Caco-2 (cell line): ENCODE results near the gene TMED3. TPM values are rescaled to one million over a fixed set of nuclear protein-coding genes. Genes with fewer than 3 reads are reported as not detected.

Experiments
- BruUV-seq: library from RNA; stranded (reverse); fragments of 400-500 nt; replicated peaks from 2 replicates; lab custom pipeline; 2021; lab: Mats Ljungman, UMichigan
- CTCF ChIA-PET: fragments of 300-600 bp; sonication (Branson Sonifier 250); formaldehyde crosslinking; loops from one replicate; lab custom pipeline; 2022; ENCODE audit warnings: antibody characterized with exemption; lab: Charles Lee
- POLR2A ChIA-PET: fragments of 300-600 bp; sonication (Branson Sonifier 250); formaldehyde crosslinking; loops from one replicate; lab custom pipeline; 2022; ENCODE audit warnings: antibody characterized with exemption; lab: Charles Lee
- DNase-seq, 2 experiments: peaks; one replicate each; pipeline versions ENCODE4 v3.0.0 to v3.0.0-alpha.2; 2020 to 2022
- H3K27me3 ChIP-seq: replicated peaks from 2 replicates; pipeline ENCODE4 v1.6.0; 2011; ENCODE audit warnings: low read length; ENCODE audit not compliant: control insufficient read depth, insufficient read depth
- H3K36me3 ChIP-seq: 2 replicates; pipeline ENCODE4 v1.5.1; 2011; ENCODE audit warnings: low read length; ENCODE audit not compliant: control insufficient read depth, insufficient read depth
- H3K4me1 ChIP-seq: fragments of 250-450 bp; sonication (Bioruptor Pico); 2 replicates; pipeline ENCODE4 v1.5.1; 2020; ENCODE audit warnings: mild to moderate bottlenecking
- H3K4me3 ChIP-seq: 2 replicates; pipeline ENCODE4 v1.5.1; 2011; ENCODE audit warnings: low read depth, mild to moderate bottlenecking, control low read depth, low read length
- H3K9me3 ChIP-seq: fragments of 250-450 bp; sonication (Bioruptor Pico); 2 replicates; pipeline ENCODE4 v1.5.1; 2020; ENCODE audit warnings: mild to moderate bottlenecking, moderate library complexity
- H3K27ac Mint-ChIP-seq: one replicate; pipeline ENCODE4 v1.8.0; 2022; ENCODE audit warnings: mixed read lengths; ENCODE audit not compliant: unreplicated experiment
- H3K27me3 Mint-ChIP-seq: one replicate; pipeline ENCODE4 v1.8.0; 2022; ENCODE audit warnings: mixed read lengths; ENCODE audit not compliant: insufficient read depth, unreplicated experiment
- H3K36me3 Mint-ChIP-seq: one replicate; pipeline ENCODE4 v1.8.0; 2022; ENCODE audit warnings: mild to moderate bottlenecking, mixed read lengths; ENCODE audit not compliant: insufficient read depth, unreplicated experiment
- H3K4me1 Mint-ChIP-seq: one replicate; pipeline ENCODE4 v1.8.0; 2022; ENCODE audit warnings: low read depth, mixed read lengths; ENCODE audit not compliant: unreplicated experiment
- H3K4me3 Mint-ChIP-seq: one replicate; pipeline ENCODE4 v1.8.0; 2022; ENCODE audit warnings: mild to moderate bottlenecking, moderate library complexity, mixed read lengths; ENCODE audit not compliant: unreplicated experiment
- H3K9me3 Mint-ChIP-seq: one replicate; pipeline ENCODE4 v1.8.0; 2022; ENCODE audit warnings: mixed read lengths; ENCODE audit not compliant: unreplicated experiment
- intact Hi-C: fragments of 100-400 bp; cut with micrococcal nuclease; formaldehyde crosslinking; loops from one replicate; pipeline ENCODE4 v1.10.0; 2022; ENCODE audit not compliant: unreplicated experiment
- total RNA-seq: library from RNA; stranded (reverse); gene quantifications from 2 replicates; pipeline ENCODE4 v1.2.3, GENCODE V29; 2022
- TF ChIP-seq, protein P1 (sequence below), 2 experiments: fragments of 200-600 bp in 1 of 2; IDR thresholded peaks; 1 replicate in 1 of 2; 2 replicates in 1 of 2; pipeline versions ENCODE4 v1.5.1 to v1.8.0; 2011 to 2022; ENCODE audit warnings: antibody characterized with exemption in 1 of 2, control low read depth in 1 of 2, inconsistent platforms in 1 of 2, low read depth in 1 of 2, low read length in 1 of 2, mild to moderate bottlenecking in 1 of 2, moderate library complexity in 1 of 2; ENCODE audit not compliant: insufficient read depth in 1 of 2, severe bottlenecking in 1 of 2, unreplicated experiment in 1 of 2

TMED3 gene
- total RNA-seq, 1 experiment from 2014 or later, result 92.2 TPM

DNA sequence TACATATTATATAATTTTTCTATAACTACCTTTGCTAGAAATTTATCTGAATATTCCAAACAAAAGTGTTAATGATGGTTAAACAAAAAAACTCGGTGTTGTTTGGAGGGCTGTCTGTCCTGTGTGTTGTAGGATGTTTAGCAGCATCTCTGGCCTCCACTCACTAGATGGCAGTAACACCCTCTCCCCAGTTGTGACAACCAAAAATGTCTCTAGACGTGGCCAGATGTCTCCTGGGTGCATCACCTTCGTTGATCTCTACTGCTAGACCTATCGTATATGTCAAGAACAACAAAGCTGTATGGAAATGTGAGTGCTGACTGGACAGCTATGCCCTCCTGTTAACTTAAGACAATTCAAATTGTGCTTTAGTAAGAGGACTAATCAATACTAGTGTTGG, 14.3 kb upstream of the TMED3 start:
- Mint-ChIP-seq H3K27me3 (peaks cover 10% of the 10 kb centered on the region), H3K27ac (no peak overlapping the region), H3K4me3 (no peak overlapping the region), H3K9me3 (no peaks in the 10 kb centered on the region), H3K4me1 (no peaks in the 10 kb centered on the region), H3K36me3 (no peaks in the 10 kb centered on the region)
- Histone ChIP-seq H3K4me1 (no peaks in the 10 kb centered on the region), H3K9me3 (no peaks in the 10 kb centered on the region), H3K4me3 (no peak overlapping the region), H3K36me3 (no peaks in the 10 kb centered on the region), H3K27me3 (no peaks in the 10 kb centered on the region)
- POLR2A ChIA-PET, result no interaction called here
- peak in 1 of 2 experiments; percentile 13 for DNase-seq
- intact Hi-C loops, result no loop called here
- TF ChIP-seq, protein P1, sequence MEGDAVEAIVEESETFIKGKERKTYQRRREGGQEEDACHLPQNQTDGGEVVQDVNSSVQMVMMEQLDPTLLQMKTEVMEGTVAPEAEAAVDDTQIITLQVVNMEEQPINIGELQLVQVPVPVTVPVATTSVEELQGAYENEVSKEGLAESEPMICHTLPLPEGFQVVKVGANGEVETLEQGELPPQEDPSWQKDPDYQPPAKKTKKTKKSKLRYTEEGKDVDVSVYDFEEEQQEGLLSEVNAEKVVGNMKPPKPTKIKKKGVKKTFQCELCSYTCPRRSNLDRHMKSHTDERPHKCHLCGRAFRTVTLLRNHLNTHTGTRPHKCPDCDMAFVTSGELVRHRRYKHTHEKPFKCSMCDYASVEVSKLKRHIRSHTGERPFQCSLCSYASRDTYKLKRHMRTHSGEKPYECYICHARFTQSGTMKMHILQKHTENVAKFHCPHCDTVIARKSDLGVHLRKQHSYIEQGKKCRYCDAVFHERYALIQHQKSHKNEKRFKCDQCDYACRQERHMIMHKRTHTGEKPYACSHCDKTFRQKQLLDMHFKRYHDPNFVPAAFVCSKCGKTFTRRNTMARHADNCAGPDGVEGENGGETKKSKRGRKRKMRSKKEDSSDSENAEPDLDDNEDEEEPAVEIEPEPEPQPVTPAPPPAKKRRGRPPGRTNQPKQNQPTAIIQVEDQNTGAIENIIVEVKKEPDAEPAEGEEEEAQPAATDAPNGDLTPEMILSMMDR (IDR thresholded peaks at IDR 0.05; ENCODE audit: insufficient read depth in 1 of 2, low read depth in 1 of 2, low read length in 1 of 2, severe bottlenecking in 1 of 2, unreplicated experiment in 1 of 2), result peak; percentile 33 to 36
- BruUV-seq, result no TSS peak
- CTCF ChIA-PET, result no interaction called here

DNA sequence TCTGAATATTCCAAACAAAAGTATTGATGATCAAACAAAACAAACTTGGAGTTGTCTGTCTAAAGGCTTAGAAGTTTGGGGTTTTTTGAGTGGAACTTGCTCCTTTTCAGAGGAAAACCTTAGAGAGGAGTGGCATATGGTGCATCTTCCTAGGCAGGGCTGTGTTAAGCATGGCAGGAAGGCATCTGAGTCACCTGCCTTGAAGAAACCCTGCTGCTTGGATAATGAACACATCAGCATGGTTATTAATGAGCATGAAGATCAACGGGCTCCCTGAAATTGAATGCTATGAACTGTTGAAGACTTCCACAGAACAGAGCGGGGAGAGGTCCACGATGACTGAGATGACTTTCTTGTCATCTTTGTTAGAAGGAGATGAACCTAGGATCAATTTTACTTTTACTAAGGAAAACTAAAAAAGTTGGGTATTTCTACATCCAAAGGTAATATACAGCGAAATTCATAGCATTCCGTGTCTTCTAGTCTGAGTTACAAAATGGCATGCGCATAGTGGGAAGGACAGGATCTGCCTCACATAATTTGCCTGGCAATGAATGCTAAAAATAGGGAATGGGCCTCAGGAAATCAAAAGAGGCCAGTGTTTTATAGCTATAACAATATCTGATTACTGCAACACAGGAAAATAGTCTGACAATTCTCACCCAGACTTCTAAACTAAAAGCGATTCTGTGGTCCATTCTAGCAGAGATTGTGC, 11.6 kb upstream of the TMED3 start:
- Histone ChIP-seq H3K4me3 (no peak overlapping the region), H3K4me1 (no peaks in the 10 kb centered on the region), H3K36me3 (no peaks in the 10 kb centered on the region), H3K27me3 (no peaks in the 10 kb centered on the region), H3K9me3 (no peaks in the 10 kb centered on the region)
- CTCF ChIA-PET, result no interaction called here
- Mint-ChIP-seq H3K27ac (no peak overlapping the region), H3K9me3 (no peaks in the 10 kb centered on the region), H3K36me3 (no peaks in the 10 kb centered on the region), H3K27me3 (peaks cover 15% of the 10 kb centered on the region), H3K4me1 (no peaks in the 10 kb centered on the region), H3K4me3 (no peak overlapping the region)
- no TSS peak for BruUV-seq
- TF ChIP-seq, protein P1 (IDR thresholded peaks at IDR 0.05; ENCODE audit: insufficient read depth in 1 of 2, low read depth in 1 of 2, low read length in 1 of 2, severe bottlenecking in 1 of 2, unreplicated experiment in 1 of 2), result no peak
- POLR2A ChIA-PET, result no interaction called here
- DNase-seq, result no peak
- intact Hi-C loops, result no loop called here

DNA sequence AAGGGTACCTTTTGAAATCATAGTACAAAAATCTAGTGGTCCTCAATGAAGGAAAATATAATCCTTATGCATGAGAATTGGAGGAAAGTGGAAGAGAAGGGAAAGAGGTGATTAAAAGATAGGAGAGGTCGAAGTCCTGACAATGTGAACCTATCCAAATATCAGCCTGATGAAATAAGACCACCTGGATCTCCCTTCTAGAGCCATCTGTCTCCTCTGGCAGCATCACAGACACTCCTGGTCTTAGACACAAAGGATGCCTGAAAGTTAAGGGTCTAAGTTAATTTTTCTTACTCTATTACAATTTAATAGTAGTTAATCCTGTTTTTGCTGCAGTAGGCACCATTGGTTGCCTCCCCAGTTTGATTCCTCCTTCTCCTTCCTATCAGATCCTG, 11.1 kb upstream of the TMED3 start:
- TF ChIP-seq, protein P1 (IDR thresholded peaks at IDR 0.05; ENCODE audit: insufficient read depth in 1 of 2, low read depth in 1 of 2, low read length in 1 of 2, severe bottlenecking in 1 of 2, unreplicated experiment in 1 of 2), result no peak
- Histone ChIP-seq H3K36me3 (no peaks in the 10 kb centered on the region), H3K9me3 (no peaks in the 10 kb centered on the region), H3K27me3 (no peaks in the 10 kb centered on the region), H3K4me3 (no peak overlapping the region), H3K4me1 (no peaks in the 10 kb centered on the region)
- intact Hi-C loops, result no loop called here
- ChIA-PET CTCF (no interaction called here), POLR2A (no interaction called here)
- BruUV-seq, result no TSS peak
- Mint-ChIP-seq H3K4me3 (no peak overlapping the region), H3K27me3 (peaks cover 20% of the 10 kb centered on the region), H3K9me3 (no peaks in the 10 kb centered on the region), H3K4me1 (no peaks in the 10 kb centered on the region), H3K36me3 (no peaks in the 10 kb centered on the region), H3K27ac (no peak overlapping the region)
- no peak for DNase-seq
